Skeletal muscle satellite cell (primary cell): ENCODE data around the gene DNAH17. TPM values are rescaled to one million over a fixed set of nuclear protein-coding genes. Genes with fewer than 3 reads are reported as not detected.

Experiments used
- H3K27me3 ChIP-seq: 2 replicates; pipeline ENCODE4 v1.7.0; 2013; ENCODE audit warnings: low read length; ENCODE audit not compliant: control insufficient read depth, insufficient read depth
- H3K36me3 ChIP-seq: 2 replicates; pipeline ENCODE4 v1.7.0; 2013; ENCODE audit warnings: mild to moderate bottlenecking, control low read depth, low read length; ENCODE audit not compliant: insufficient read depth
- H3K4me1 ChIP-seq: 2 replicates; pipeline ENCODE4 v1.7.0; 2013; ENCODE audit warnings: low read length; ENCODE audit not compliant: control insufficient read depth, insufficient read depth
- H3K4me2 ChIP-seq: 2 replicates; pipeline ENCODE4 v1.7.0; 2013; ENCODE audit warnings: mild to moderate bottlenecking, low read length
- H3K4me3 ChIP-seq: 2 replicates; pipeline ENCODE4 v1.7.0; 2013; ENCODE audit warnings: low read length
- H3K9ac ChIP-seq: 2 replicates; pipeline ENCODE4 v1.7.0; 2013; ENCODE audit warnings: mild to moderate bottlenecking, low read depth, low read length, moderate library complexity
- H3K9me3 ChIP-seq: replicated peaks from 2 replicates; pipeline ENCODE4 v1.7.0; 2013; ENCODE audit warnings: mild to moderate bottlenecking, control low read depth, low read length
- small RNA-seq: library from RNA; depleted of rRNA; stranded (forward); fragments of <200 nt; gene quantifications from one replicate; pipeline ENCODE3, GENCODE V24; 2012

The DNAH17 gene

GRCh38 chr17:78377858-78378224, 199.4 kb downstream of the DNAH17 start:
- H3K4me2 ChIP-seq = peak overlapping the region; percentile 92
- H3K9me3 ChIP-seq = no peaks in the 10 kb centered on the region
- peaks cover 65% of the 10 kb centered on the region for H3K4me1 ChIP-seq
- H3K9ac ChIP-seq = peak overlapping the region; percentile 98
- H3K27me3 ChIP-seq = no peaks in the 10 kb centered on the region
- H3K36me3 ChIP-seq = peaks cover 11% of the 10 kb centered on the region
- H3K4me3 ChIP-seq = peak overlapping the region; percentile 95

- Histone ChIP-seq H3K4me1 (peaks cover 52% of the 10 kb centered on the region), H3K36me3 (peaks cover 3% of the 10 kb centered on the region), H3K4me3 (peak overlapping the region; percentile 22), H3K27me3 (no peaks in the 10 kb centered on the region), H3K9me3 (no peaks in the 10 kb centered on the region), H3K9ac (peak overlapping the region; percentile 26), H3K4me2 (peak overlapping the region; percentile 68)
Measured at GRCh38 chr17:78376161-78376560, 201.0 kb downstream of the DNAH17 start.

- Histone ChIP-seq H3K27me3 (no peaks in the 10 kb centered on the region), H3K4me2 (peak overlapping the region; percentile 68), H3K4me1 (peaks cover 51% of the 10 kb centered on the region), H3K36me3 (no peaks in the 10 kb centered on the region), H3K9me3 (no peaks in the 10 kb centered on the region), H3K4me3 (peak overlapping the region; percentile 40), H3K9ac (peak overlapping the region; percentile 58)
Measured at GRCh38 chr17:78375401-78376151, 201.6 kb downstream of the DNAH17 start.

GRCh38 chr17:78374631-78375274, 202.4 kb downstream of the DNAH17 start:
- no peaks in the 10 kb centered on the region for H3K9me3 ChIP-seq

GRCh38 chr17:78374189-78374588, 203.0 kb downstream of the DNAH17 start:
- Histone ChIP-seq H3K9me3 (no peaks in the 10 kb centered on the region), H3K4me2 (no peak overlapping the region), H3K27me3 (no peaks in the 10 kb centered on the region), H3K36me3 (no peaks in the 10 kb centered on the region), H3K4me1 (peaks cover 42% of the 10 kb centered on the region), H3K9ac (no peak overlapping the region), H3K4me3 (no peak overlapping the region)

More at GRCh38 chr17:78374631-78375274, 202.4 kb downstream of the DNAH17 start:
- H3K4me2 ChIP-seq = peak overlapping the region; percentile 68
- no peaks in the 10 kb centered on the region for H3K27me3 ChIP-seq
- peak overlapping the region; percentile 58 for H3K9ac ChIP-seq
- H3K4me3 ChIP-seq = peak overlapping the region; percentile 30
- no peaks in the 10 kb centered on the region for H3K36me3 ChIP-seq
- H3K4me1 ChIP-seq = peaks cover 48% of the 10 kb centered on the region

Small RNAs within 50 kb of the gene (small RNA-seq; reads per million reads assigned to genes)
- not detected for gene RF00415
- gene RN7SL454P = not detected
